ENCODE results near the gene EVA1C. TPM values are rescaled to one million over a fixed set of nuclear protein-coding genes. Genes with fewer than 3 reads are reported as not detected.

EVA1C gene
- total and polyA plus RNA-seq, 9 of the 15 experiments (the other 6 are each of a cell fraction or from before 2014, with no cell fraction given): 0.22 TPM; not detected in 8

GRCh38 chr21:32392880-32393676, 19.4 kb upstream of the EVA1C start, which contains the start of gene URB1 (continued):
- TF ChIP-seq PTRF (tag; IDR thresholded peaks at IDR 0.05): no peak
- TF ChIP-seq, protein P1, sequence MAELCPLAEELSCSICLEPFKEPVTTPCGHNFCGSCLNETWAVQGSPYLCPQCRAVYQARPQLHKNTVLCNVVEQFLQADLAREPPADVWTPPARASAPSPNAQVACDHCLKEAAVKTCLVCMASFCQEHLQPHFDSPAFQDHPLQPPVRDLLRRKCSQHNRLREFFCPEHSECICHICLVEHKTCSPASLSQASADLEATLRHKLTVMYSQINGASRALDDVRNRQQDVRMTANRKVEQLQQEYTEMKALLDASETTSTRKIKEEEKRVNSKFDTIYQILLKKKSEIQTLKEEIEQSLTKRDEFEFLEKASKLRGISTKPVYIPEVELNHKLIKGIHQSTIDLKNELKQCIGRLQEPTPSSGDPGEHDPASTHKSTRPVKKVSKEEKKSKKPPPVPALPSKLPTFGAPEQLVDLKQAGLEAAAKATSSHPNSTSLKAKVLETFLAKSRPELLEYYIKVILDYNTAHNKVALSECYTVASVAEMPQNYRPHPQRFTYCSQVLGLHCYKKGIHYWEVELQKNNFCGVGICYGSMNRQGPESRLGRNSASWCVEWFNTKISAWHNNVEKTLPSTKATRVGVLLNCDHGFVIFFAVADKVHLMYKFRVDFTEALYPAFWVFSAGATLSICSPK (IDR thresholded peaks at IDR 0.05; ENCODE audit: borderline replicate concordance): no peak
- no peak for TF ChIP-seq ASH1L (IDR thresholded peaks at IDR 0.05; ENCODE audit: borderline replicate concordance, low read depth, partially characterized antibody)
- TF ChIP-seq MGA (IDR thresholded peaks at IDR 0.05): peak; percentile 93
- no peak for TF ChIP-seq ZNF785 (CRISPR knock-in tag; IDR thresholded peaks at IDR 0.05)
- no peak for TF ChIP-seq ZNF24 (IDR thresholded peaks at IDR 0.05)
- TF ChIP-seq, protein P2, sequence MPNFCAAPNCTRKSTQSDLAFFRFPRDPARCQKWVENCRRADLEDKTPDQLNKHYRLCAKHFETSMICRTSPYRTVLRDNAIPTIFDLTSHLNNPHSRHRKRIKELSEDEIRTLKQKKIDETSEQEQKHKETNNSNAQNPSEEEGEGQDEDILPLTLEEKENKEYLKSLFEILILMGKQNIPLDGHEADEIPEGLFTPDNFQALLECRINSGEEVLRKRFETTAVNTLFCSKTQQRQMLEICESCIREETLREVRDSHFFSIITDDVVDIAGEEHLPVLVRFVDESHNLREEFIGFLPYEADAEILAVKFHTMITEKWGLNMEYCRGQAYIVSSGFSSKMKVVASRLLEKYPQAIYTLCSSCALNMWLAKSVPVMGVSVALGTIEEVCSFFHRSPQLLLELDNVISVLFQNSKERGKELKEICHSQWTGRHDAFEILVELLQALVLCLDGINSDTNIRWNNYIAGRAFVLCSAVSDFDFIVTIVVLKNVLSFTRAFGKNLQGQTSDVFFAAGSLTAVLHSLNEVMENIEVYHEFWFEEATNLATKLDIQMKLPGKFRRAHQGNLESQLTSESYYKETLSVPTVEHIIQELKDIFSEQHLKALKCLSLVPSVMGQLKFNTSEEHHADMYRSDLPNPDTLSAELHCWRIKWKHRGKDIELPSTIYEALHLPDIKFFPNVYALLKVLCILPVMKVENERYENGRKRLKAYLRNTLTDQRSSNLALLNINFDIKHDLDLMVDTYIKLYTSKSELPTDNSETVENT (CRISPR knock-in tag; IDR thresholded peaks at IDR 0.05): no peak; the same call in 1 of the 2 replicates
- TF ChIP-seq ILK (tag; IDR thresholded peaks at IDR 0.05; ENCODE audit: borderline replicate concordance, low read depth): no peak
- peak; percentile 37 for TF ChIP-seq MEIS2 (IDR thresholded peaks at IDR 0.05; ENCODE audit: partially characterized antibody)
- peak; percentile 98 for TF ChIP-seq MYC (IDR thresholded peaks at IDR 0.05; ENCODE audit: low read depth, low read length)
- peak; percentile 73; the same call in 1 of the 2 replicates for TF ChIP-seq MYC (CRISPR knock-in tag; IDR thresholded peaks at IDR 0.05; ENCODE audit: borderline replicate concordance, low read depth)
